ENCODE measurements around the gene NAT14.
"Not testable (repeated sequence)": the region's sequence is repeated elsewhere in the genome, so short reads cannot be mapped to it uniquely, and the experiment has no call there.

Gene NAT14

GRCh38 chr19:55503157-55503501 lies 18.1 kb downstream of the NAT14 start:
- DNase-seq (ENCODE audit: low read depth, low spot score) = no peak

- peak; percentile 72 for DNase-seq (ENCODE audit: low read depth, low spot score)
These were observed 18.7 kb downstream of the NAT14 start for GRCh38 chr19:55503502-55504251.

- no peak for DNase-seq (ENCODE audit: low read depth, low spot score)
These were observed 19.2 kb downstream of the NAT14 start for GRCh38 chr19:55504252-55504603.

- DNase-seq (ENCODE audit: low read depth, low spot score) = no peak
These were observed 20.0 kb downstream of the NAT14 start for GRCh38 chr19:55504981-55505380.

DNA sequence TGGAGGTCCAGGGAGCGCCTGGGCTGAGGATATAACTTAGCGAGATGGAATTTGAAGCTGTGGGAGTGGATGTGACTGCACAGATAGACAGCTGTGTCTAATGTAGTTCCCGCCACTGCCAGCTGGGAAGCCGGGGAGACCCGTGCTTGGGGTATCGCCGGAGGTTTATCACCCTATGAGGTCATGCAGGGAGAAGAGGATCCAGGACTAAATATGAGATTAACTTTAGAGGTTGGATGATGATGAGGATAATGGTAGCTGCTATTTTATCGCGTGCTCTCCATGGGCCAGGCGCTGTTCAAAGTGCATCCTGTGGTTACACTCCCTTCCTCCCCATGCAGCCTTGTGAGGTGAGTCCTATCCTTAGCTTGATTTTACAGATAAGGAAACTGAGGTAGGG lies 23.1 kb downstream of the NAT14 start:
- DNase-seq (ENCODE audit: low read depth, low spot score) = no peak

DNA sequence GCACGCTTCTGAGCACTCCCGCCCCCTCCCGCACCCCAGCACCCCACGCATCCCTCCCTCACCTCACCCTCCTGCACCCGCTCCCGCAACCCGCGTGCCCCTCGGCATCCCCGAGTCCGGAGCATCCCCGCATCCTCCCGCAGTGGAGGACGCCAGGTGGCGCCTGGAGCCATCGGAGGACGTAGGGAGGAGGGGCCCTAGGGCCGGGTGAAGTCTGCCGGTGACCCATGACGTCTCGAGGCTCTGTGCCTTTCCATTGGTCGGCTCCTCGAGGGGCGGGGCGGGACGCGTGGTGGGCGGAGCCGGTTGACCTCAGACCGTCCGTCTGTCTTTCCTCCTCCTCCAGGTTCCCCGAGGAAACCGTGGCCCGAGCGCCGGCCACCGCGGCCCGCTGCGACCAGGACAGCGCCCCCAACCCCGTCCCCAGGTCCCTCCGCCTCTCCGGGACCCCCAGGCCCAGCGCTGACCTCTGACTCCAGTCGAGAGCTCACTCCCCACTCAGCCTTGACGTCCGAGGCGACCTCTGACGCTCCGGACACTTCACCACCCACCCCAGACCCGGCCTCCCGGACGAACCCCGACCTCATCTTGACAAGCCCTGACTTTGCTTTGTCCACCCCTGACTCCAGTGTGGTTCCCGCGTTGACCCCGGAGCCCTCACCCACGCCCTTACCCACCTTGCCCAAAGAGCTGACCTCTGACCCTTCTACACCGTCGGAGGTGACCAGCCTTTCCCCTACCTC lies 32.1 kb downstream of the NAT14 start:
- DNase-seq (ENCODE audit: low read depth, low spot score) = peak; percentile 54

DNA sequence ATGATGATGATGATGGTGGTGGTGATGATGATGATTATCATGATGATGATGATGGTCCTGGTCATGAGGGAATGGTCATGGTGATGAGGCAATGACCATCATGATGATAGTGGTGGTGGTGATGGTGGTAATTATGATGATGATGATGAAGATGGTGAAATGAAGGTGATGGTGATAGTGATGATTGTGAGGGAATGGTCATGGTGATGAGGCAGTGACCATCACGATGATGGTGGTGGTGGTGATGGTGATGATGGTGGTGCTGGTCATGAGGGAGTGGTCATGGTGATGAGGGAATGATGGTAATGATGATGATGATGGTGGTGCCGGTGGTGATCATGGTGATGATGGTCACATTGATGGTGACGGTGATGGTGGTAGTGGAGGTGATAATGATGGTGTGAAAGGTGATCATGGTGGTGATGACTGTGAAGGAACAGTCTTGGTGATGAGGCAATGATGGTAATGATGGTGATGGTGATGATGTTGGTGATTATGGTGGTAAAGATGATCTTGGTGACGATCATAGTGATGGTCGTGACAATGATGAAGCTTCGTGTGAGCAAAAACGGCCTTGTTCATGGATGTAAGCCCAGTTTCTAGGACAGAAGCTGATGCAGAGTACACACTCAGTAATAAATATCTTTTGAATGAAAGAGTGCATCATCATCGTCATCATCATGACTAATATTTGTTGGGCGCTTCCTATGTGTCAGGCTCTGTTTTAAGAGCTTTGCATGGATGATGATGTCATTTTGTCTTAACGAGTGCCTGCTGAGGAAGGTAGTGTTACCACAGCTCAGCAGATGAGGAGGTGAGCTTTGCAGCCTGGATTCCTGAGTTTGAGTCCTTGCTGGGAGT lies 34.7 kb downstream of the NAT14 start:
- DNase-seq (ENCODE audit: low read depth, low spot score) = no peak

GRCh38 chr19:55520691-55521292 lies 35.8 kb downstream of the NAT14 start:
- no peak for DNase-seq (ENCODE audit: low read depth, low spot score)

DNA sequence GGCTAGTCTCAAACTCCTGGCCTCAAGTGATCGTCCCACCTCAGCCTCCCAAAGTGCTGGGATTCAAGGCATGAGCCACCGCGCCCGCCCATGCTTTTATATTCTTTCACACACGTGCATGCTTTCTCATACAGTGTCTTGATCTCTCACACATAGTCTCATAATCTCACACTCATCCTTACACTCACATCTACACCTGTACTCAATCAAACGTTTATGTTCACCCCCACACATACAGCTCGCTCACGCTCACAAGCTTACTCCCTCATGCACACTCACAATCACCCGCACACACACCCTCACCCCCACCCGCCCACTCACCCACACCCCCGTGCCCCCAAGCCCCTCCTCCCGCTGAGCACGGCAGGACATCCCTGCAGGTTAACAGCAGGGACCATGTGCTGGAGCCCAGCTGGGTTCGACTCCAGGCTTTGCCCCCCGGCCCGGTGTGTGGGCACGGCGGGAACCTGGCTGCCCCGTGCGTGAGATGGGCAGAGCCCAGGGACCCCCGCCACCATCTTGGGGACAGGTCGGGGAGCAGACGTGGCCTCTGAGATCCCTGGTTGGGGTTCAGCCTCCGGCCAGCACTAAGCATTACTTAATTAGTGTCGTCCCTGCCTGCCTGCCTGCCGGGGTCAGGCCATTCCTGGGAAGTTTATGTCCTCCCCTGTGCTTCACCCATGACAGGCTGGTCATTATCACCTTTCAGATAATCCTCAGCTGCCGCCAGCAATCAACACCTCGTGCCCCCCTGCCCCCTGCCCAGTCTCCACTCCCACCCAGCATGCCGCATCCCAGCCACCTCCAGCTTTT lies 40.5 kb downstream of the NAT14 start:
- no peak for DNase-seq (ENCODE audit: low read depth, low spot score)

GRCh38 chr19:55526216-55527196 lies 41.5 kb downstream of the NAT14 start:
- no peak for DNase-seq (ENCODE audit: low read depth, low spot score)

DNA sequence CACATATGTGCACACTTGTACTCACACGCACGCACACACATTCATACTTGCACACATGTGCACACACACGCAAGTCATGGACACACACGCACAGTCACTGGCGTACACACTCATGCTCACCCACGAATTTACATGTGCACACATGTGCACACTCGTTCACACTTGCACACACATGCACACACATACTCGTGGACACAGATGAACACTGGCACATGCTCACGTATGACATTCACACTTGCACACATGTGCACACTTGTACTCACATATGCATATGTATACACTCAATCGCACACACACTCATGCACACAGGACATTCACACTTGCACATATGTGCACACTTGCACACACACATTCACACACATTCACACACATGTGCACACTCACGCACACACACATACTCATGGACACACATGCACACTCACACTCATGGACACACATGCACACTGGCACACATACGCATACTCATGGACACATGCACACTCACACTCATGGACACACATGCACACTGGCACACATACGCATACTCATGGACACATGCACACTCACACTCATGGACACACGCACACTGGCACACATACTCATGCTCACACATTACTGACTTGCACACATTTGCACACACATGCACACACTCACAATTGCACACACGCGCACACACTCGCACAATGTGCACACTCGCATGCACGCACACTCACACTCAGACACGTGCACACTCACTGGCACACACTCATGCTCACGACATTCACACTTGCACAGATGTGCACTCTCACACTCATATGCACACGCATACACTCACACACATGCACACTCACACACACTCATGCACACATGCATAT lies 42.4 kb downstream of the NAT14 start:
- DNase-seq (ENCODE audit: low read depth, low spot score) = no peak

DNA sequence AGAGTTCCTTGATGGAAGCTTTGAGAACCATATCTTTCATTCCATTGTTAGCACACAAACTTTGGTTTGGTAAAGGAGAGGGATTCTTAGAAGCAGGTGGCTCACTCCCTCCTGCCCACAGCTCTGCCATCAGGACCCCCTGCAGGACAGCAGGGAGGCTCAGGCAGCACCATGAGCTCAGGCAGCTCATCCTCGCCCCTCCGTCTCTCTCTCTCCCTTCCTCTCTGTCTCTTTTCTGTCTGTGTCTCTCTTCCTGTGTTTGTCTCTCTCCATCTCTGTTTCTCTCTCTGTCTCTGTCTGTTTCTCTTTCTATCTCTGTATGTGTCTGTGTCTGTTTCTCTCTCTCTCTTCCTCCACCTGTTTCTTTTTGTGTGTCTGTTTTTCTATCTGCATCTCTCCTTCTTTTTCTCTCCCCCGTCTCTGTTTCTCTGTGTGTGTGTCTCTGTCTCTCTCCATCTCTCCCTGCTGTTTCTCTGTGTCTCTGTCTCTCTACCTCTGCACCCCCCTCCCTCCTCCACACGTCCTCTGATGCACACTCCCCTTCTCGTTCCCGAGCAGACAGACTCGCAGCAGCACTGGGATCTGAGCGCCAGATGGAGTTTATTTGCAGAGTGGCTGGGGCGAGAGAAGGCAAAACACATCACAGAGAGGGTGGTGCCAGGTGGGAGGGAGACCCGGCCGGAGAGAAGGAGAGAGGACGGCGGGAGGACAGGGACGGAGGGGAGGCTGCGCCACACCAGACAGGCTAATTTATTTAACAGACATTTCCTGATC lies 43.2 kb downstream of the NAT14 start:
- no peak for DNase-seq (ENCODE audit: low read depth, low spot score)

- DNase-seq (ENCODE audit: low read depth, low spot score) = no peak
These were observed 44.7 kb downstream of the NAT14 start for GRCh38 chr19:55529636-55530234.

DNA sequence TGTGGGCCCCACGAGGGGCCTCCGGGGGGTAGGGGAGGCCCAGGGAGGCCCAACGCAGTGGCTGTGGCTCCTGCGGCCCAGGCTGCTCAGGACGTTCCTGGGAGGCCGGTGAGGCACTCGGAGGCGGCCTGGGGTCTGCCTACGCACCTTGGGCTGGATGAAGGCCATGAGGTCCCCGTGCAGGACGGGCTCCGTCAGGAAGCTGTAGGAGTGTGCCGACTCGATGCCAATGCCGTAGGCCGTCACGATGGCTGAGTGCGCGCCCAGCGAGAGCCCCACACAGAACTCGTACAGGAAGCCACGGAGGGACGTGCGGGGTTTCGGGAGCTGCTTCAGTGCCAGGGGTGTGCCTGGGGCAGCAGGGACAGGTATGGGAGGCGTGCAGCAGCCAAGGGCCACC lies 46.0 kb downstream of the NAT14 start:
- DNase-seq (ENCODE audit: low read depth, low spot score) = no peak

- DNase-seq (ENCODE audit: low read depth, low spot score) = not testable (repeated sequence)
These were observed 49.3 kb downstream of the NAT14 start for GRCh38 chr19:55534280-55534679.

GRCh38 chr19:55535173-55535964 lies 50.4 kb downstream of the NAT14 start:
- DNase-seq (ENCODE audit: low read depth, low spot score) = no peak

DNA sequence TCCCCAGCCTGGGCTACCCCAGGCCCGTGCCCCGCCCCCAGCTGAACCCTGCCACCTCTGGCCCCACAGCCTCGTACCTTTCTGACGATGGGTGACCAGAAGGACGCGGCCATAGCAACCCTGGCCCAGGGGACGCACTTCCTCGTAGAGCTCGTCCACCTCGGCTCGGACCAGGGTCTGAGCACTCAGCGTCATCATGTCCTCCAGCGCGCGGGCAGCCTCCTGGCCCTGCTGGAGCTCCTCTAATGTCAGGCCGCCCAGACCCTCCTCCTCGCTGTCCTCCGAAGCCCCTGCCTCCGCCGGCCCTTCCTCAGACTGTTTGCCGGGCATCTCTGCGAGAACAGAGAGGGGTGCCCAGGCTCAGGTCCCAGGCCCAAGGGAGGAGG lies 51.0 kb downstream of the NAT14 start:
- no peak for DNase-seq (ENCODE audit: low read depth, low spot score)

Data from iPS DF 19.7 (cell line).